IPS DF 6.9 (cell line): ENCODE results near the gene STIM1.

Experiments
- DNase-seq: peaks from one replicate; pipeline ENCODE4 v3.0.0-alpha.2; 2013; ENCODE audit warnings: low read depth, low spot score
- H3K27ac ChIP-seq: one replicate; pipeline ENCODE4 v1.5.1; 2013; ENCODE audit warnings: low read length, control low read depth
- H3K27me3 ChIP-seq: 2 replicates; pipeline ENCODE4 v1.6.1; 2013; ENCODE audit warnings: mild to moderate bottlenecking, low read length; ENCODE audit not compliant: control insufficient read depth, insufficient read depth
- H3K36me3 ChIP-seq: 2 replicates; pipeline ENCODE4 v1.6.1; 2013; ENCODE audit warnings: low read length; ENCODE audit not compliant: control insufficient read depth, insufficient read depth
- H3K4me1 ChIP-seq: 2 replicates; pipeline ENCODE4 v1.6.1; 2013; ENCODE audit warnings: low read length; ENCODE audit not compliant: control insufficient read depth, insufficient read depth
- H3K4me3 ChIP-seq: 2 replicates; pipeline ENCODE4 v1.5.1; 2013; ENCODE audit warnings: mild to moderate bottlenecking, low read length
- H3K9me3 ChIP-seq: 2 replicates; pipeline ENCODE4 v1.6.1; 2013; ENCODE audit warnings: low read length, inconsistent platforms; ENCODE audit not compliant: control insufficient read depth, insufficient read depth
- WGBS: extraction: QIAGEN DNeasy Blood & Tissue Kit; methylation state at CpG from one replicate; pipeline ENCODE4 v1.1.7; 2013; ENCODE audit warnings: mixed read lengths, missing lambda C conversion rate; ENCODE audit not compliant: insufficient read length, insufficient coverage; 5-methylcytosine and 5-hydroxymethylcytosine counted together

STIM1 gene

GRCh38 chr11:3944198-3944597 lies 88.7 kb downstream of the STIM1 start:
- H3K4me1 ChIP-seq, result no peaks in the 10 kb centered on the region
- no CpG with 5 or more reads among the region's 1 CpG for WGBS
- no peaks in the 10 kb centered on the region for H3K9me3 ChIP-seq
- no peak for DNase-seq
- H3K27ac ChIP-seq, result no peak overlapping the region
- H3K4me3 ChIP-seq, result no peak overlapping the region
- no peaks in the 10 kb centered on the region for H3K36me3 ChIP-seq
- H3K27me3 ChIP-seq, result no peaks in the 10 kb centered on the region

DNA sequence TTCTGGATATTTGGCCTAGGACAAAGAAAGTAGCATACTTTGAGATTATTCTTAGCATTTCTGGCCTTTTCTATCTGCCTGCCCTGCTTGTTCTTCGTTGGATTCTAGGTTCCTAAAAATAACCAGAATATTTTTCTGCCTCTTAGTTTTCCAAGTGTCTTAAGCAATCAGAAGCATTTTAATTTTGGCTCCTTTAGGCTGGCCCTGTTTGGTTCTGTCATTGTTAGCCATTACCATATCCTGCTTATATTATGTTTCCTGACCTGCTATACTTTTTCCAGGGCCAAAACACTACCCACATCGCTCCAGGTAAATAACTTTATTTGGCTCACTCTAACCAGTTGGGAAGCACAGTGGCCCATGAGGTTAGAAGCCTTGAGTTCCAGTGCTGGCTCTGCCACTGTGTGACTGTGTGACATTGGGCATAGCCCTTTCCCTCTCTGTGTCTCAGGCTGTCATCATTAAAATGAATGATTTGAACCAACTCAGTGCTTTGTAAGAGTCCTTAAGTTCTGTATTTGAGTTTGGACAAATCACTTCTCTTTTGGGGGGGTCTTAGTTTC lies 91.1 kb downstream of the STIM1 start:
- H3K4me1 ChIP-seq, result peaks cover 2% of the 10 kb centered on the region; the same call in 1 of the 2 replicates

GRCh38 chr11:3947061-3947460 lies 91.6 kb downstream of the STIM1 start:
- no peak overlapping the region for H3K27ac ChIP-seq
- H3K27me3 ChIP-seq, result no peaks in the 10 kb centered on the region
- no peaks in the 10 kb centered on the region for H3K36me3 ChIP-seq
- WGBS, result no CpG with 5 or more reads among the region's 1 CpG
- no peaks in the 10 kb centered on the region for H3K9me3 ChIP-seq
- DNase-seq, result no peak
- H3K4me1 ChIP-seq, result peaks cover 2% of the 10 kb centered on the region; the same call in 1 of the 2 replicates
- no peak overlapping the region for H3K4me3 ChIP-seq

More for the DNA sequence above, 91.1 kb downstream of the STIM1 start:
- WGBS, result no CpG with 5 or more reads among the region's 2 CpGs
- no peak overlapping the region for H3K27ac ChIP-seq
- no peaks in the 10 kb centered on the region for H3K36me3 ChIP-seq
- no peaks in the 10 kb centered on the region for H3K27me3 ChIP-seq
- H3K9me3 ChIP-seq, result no peaks in the 10 kb centered on the region
- H3K4me3 ChIP-seq, result no peak overlapping the region
- no peak for DNase-seq

DNA sequence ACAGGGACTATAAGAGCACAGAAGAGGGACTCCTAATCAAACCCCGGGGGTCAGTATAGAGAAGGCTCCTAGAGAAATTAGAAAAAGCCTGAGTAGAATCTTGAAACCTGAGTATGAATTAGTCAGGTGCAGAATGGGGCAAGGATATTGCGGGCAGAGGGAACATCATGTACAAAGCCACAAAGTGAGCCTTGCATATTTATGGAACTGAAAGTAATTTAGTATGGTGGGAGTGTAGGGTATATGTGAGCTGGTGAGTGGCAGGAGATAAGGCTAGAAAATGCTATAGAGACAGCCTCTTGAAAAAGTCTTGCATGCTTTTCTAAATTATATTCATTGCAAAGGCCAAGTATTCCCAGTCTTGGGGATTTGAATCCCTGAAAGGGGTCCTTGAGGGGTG lies 93.7 kb downstream of the STIM1 start:
- Histone ChIP-seq H3K27ac (no peak overlapping the region), H3K9me3 (no peaks in the 10 kb centered on the region), H3K27me3 (no peaks in the 10 kb centered on the region), H3K4me1 (peaks cover 2% of the 10 kb centered on the region; the same call in 1 of the 2 replicates), H3K4me3 (no peak overlapping the region), H3K36me3 (no peaks in the 10 kb centered on the region)
- WGBS, result no CpG with 5 or more reads among the region's 2 CpGs
- DNase-seq, result no peak

- no peak overlapping the region for H3K27ac ChIP-seq
- H3K9me3 ChIP-seq, result no peaks in the 10 kb centered on the region
- peaks cover 2% of the 10 kb centered on the region; the same call in 1 of the 2 replicates for H3K4me1 ChIP-seq
- no CpG with 5 or more reads among the region's 4 CpGs for WGBS
- H3K4me3 ChIP-seq, result no peak overlapping the region
- H3K36me3 ChIP-seq, result no peaks in the 10 kb centered on the region
- DNase-seq, result peak; percentile 18
- H3K27me3 ChIP-seq, result no peaks in the 10 kb centered on the region
These were observed 95.7 kb downstream of the STIM1 start for GRCh38 chr11:3950996-3951660.

GRCh38 chr11:3952715-3953114 lies 97.3 kb downstream of the STIM1 start:
- Histone ChIP-seq H3K27ac (no peak overlapping the region), H3K9me3 (no peaks in the 10 kb centered on the region), H3K4me1 (peaks cover 2% of the 10 kb centered on the region; the same call in 1 of the 2 replicates), H3K36me3 (no peaks in the 10 kb centered on the region), H3K27me3 (no peaks in the 10 kb centered on the region), H3K4me3 (no peak overlapping the region)
- no peak for DNase-seq

GRCh38 chr11:3953327-3953726 lies 97.9 kb downstream of the STIM1 start:
- Histone ChIP-seq H3K27me3 (no peaks in the 10 kb centered on the region), H3K4me3 (no peak overlapping the region), H3K36me3 (no peaks in the 10 kb centered on the region), H3K4me1 (peaks cover 2% of the 10 kb centered on the region; the same call in 1 of the 2 replicates), H3K9me3 (no peaks in the 10 kb centered on the region), H3K27ac (no peak overlapping the region)
- no CpG with 5 or more reads among the region's 3 CpGs for WGBS
- no peak for DNase-seq

GRCh38 chr11:3954448-3955298 lies 99.2 kb downstream of the STIM1 start:
- WGBS, result no CpG with 5 or more reads among the region's 3 CpGs
- Histone ChIP-seq H3K36me3 (no peaks in the 10 kb centered on the region), H3K4me3 (no peak overlapping the region), H3K9me3 (no peaks in the 10 kb centered on the region), H3K4me1 (peaks cover 2% of the 10 kb centered on the region; the same call in 1 of the 2 replicates), H3K27ac (no peak overlapping the region), H3K27me3 (no peaks in the 10 kb centered on the region)
- DNase-seq, result no peak

- H3K27ac ChIP-seq, result no peak overlapping the region
- peaks cover 2% of the 10 kb centered on the region; the same call in 1 of the 2 replicates for H3K4me1 ChIP-seq
- no peaks in the 10 kb centered on the region for H3K9me3 ChIP-seq
- no peak overlapping the region for H3K4me3 ChIP-seq
- DNase-seq, result no peak
- WGBS, result no CpG with 5 or more reads among the region's 1 CpG
- no peaks in the 10 kb centered on the region for H3K27me3 ChIP-seq
- no peaks in the 10 kb centered on the region for H3K36me3 ChIP-seq
These were observed 99.8 kb downstream of the STIM1 start for GRCh38 chr11:3955299-3955665.

DNA sequence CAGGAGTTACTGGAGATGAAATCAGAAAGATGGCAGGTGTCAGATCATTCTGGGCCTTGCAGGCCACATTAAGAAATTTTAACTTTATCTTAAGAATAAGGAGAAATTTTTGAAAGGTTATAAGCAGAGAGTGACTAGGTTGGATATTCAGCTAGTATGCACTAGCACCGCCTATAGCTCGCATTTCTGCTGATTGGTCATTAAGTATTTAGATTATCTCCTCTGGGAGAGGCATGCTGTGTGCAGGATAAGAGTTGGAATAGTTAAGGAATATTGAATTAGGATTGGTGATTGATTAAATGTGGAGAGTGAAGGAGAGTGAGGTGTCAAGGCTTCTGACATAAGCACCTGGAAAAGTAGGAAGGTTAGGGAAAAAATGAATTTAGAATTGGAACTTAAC lies 100.6 kb downstream of the STIM1 start:
- no peaks in the 10 kb centered on the region; the same call in 1 of the 2 replicates for H3K4me1 ChIP-seq
- WGBS, result no CpG with 5 or more reads among the region's 2 CpGs
- DNase-seq, result no peak
- no peaks in the 10 kb centered on the region for H3K27me3 ChIP-seq
- no peak overlapping the region for H3K4me3 ChIP-seq
- H3K27ac ChIP-seq, result no peak overlapping the region
- H3K36me3 ChIP-seq, result no peaks in the 10 kb centered on the region
- no peaks in the 10 kb centered on the region for H3K9me3 ChIP-seq
